HG02938 (cell line): ENCODE data around the gene UQCRC1.

ENCODE experiments used
- ATAC-seq: cut with Tn5 transposase; IDR thresholded peaks from one replicate; pipeline ENCODE4 v1.9.1; 2021; ENCODE audit warnings: mild to moderate bottlenecking, moderate library complexity; ENCODE audit not compliant: unreplicated experiment

UQCRC1 gene

DNA sequence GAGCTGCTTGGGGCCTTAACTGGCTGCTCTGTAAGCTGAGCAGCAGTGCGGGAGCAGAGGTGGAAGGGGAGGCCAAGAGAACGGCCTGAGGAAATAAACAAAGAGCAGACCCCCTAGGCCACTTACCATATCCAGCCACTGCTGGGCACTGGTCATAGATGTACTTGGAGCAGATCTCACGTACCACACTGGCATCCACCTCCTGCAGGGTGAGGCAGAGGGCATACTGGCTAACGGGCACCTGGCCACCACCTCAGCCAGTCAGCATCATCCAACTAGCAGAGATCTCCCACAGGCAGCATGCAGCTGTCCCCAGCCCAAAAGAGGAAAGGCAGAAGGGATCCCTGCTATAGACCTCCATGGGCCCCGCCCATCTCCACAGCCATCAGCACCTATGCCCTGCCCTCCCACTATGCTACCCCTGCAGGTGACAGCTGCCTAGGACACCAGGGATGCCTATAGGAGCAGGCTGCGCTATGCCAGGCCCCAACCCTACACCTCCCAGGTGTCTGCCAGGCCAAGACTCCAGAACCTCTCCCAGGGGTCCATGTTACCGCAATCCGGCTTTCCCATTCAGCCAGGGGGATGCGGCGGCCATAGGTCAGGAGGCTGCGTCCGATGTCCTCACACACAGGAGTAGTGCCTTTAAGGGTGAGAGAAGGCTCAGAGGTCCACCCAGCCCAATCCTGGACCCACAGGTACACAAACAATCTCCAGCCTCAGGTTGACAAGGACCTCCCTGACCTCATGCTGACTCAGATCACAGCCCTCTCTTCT lies 9.7 kb downstream of the UQCRC1 start:
- ATAC-seq = no peak

DNA sequence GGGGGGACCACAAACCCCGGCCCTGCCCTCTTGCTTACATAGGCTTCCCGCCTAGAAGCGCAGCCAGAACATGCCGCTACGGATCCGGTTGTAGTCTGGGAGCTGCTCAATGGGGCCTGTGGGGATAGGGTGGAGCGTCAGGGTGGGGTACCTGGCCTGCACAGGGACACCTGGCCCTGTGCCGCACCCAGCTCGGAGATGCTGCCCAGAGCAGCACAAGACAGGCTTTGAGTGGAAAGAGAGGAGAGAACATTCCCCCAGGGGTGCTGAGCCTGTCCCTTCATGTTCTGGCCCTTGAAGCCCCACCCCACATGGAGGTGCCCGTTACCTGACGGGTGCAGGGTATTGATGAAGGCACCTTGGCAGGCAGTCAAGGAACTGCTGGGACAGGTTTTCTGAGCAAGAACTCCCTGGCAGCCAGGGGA lies 10.4 kb downstream of the UQCRC1 start:
- ATAC-seq = no peak

DNA sequence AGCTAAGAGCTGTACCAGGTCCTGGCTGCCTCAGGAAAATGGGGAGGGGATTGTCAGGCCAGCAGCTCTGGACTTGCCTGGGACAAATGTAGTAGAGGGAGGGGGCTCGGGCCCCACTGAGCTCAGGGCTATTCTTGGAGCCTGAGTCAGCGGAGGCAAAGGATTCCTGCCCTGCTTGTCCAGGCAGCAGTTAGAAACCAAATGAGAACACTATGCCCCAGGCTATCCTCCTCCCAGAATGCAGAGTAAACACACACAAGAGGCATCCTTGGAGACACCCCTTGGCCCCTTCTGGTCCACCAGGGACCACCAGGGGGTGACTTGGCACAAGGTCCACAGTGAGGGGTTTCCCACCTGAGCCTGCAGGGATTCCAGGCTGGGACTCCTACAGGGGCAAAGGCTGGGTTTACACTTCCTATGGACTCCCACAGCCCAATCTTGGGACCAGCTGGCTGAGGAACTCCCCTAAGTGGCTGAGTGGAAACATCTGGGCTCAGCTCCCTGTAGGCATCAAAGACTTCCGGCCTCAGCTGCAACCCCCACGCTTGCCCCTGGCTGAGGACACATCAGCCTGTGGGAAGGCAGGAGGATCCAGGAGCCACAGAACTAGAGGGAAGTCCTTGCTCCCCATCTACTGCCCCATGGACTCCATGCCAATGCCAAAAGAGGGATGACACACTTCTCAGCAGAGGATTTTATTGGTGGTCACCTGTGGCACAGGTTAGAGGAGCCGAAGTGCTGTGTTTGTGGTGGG lies 10.9 kb downstream of the UQCRC1 start:
- ATAC-seq = no peak

DNA sequence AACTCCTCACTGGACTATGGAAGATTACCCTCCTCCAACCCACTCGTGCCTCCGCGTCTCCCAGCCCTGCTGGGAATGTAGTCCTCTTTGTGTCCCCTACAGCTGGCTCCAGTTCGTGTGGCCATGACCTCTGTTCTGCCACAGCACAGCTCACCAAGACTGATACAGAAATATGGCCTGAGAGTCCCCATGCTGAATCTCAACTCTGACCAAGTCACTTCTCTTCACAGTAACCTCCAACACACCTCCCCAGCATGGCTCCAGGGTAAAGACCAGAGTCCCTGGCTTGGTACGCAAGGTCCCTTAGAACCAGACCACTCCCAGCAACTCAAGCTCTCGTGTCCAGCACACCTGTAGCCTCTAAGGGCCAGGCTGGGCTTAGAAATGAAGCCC lies 12.0 kb downstream of the UQCRC1 start:
- ATAC-seq = no peak

DNA sequence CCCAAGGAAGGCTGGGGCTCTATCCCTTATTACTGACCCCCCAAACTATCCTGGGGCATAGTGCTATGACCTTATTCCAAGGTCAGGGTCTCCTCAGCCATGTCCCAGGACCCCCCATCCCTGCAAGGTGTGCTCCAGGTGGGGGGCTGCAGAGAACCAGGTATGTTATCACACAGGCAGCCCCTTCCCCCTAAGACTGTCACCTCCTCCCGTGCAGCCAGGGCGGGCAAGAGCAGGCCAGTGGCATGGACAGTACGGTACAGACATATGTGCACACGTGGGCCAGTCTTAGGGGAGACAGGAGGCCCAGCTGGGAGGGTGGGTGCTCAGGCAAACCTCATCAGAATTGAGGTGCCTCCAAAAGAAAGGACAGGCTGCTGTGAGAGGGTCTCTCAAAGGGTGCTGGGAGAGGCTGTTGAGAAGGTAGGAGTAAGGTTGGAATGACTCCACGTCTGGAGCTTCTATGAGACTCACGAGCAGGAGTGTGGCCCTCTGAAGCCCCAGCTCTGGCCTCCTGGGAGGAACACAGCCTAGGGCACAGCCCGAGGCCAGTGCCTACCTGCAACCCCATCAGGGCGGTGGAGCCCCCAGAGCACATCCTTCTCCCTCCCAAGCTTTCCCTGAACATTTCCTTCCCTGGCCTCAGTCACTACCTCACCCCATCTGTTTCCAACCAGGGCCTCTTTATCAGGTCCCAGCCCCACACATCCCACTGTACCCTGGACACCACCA lies 12.6 kb downstream of the UQCRC1 start:
- ATAC-seq = no peak

DNA sequence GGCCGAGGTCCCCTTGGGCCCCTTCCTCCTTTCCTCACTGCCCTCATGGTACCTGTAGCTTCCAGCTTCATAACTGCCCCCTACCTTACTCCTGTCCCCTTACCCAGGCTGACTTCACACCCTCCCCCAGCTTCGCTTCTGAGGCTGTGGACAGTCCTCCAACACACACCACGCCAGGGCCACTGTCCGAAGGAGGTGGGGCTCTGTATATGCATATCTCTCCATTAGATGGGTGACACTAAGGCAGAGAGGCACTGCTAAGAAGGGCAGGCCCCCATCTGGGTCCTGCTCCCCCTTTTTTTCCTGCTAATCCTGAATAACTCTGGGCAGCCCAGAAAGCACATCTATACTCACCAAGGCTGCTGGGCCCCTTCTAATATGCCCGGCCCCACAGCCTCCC lies 13.3 kb downstream of the UQCRC1 start:
- no peak for ATAC-seq

DNA sequence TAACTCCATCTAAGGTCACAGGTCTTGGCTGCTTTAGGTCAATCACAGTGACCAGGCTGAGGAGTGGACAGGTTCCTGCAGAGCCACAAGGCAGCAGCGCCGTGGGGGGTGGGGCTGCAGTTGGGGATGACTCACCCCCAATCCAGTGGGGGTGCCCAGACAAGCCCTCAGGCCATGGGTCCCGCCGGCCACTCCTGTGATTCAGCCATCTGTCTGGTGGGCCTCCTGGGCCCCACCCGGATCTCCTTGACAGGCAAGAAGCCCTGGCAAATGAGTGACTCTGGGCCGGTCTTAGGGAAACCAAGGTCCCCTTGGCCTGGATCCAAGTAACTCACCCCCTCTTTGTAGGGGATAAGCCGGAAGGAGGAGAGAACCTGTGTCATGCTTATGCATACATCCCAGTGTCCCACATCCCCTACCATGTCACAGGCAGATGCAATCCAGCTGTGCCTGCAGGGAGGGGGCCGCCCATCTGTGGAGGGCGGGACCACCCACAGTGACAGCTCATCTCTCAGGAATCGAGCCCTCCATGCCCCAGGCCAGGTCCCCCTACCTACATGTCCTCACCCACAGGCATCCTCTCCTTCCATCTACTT lies 13.8 kb downstream of the UQCRC1 start:
- no peak for ATAC-seq

DNA sequence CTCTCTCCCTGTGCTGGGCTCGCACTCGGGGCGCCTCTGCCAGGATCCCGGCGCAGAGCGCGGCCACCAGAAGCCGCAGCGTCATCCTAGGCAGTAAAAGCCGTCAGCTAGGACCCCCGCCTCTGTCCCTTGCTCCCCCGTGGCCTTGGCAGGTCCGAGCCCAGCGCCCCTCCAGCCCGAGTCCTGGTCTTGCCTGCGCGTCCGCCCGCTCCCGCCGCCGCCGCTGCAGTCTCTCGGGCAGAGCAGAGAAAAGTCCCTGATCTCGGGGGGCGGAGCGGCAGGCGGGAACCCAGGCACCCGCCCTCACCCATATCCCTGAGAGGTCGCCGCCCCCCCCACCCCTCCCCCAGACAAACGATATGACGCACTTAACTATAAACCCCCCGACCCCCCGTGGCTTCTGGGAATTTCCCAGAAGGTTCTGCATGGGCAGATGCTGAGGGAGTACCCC lies 14.3 kb downstream of the UQCRC1 start, which contains the start of gene COL7A1:
TSS of gene COL7A1 (minus strand) at position 255 of the 451 bp plus-strand sequence. CDS start at position 85, 170 bp downstream.
- no peak for ATAC-seq

DNA sequence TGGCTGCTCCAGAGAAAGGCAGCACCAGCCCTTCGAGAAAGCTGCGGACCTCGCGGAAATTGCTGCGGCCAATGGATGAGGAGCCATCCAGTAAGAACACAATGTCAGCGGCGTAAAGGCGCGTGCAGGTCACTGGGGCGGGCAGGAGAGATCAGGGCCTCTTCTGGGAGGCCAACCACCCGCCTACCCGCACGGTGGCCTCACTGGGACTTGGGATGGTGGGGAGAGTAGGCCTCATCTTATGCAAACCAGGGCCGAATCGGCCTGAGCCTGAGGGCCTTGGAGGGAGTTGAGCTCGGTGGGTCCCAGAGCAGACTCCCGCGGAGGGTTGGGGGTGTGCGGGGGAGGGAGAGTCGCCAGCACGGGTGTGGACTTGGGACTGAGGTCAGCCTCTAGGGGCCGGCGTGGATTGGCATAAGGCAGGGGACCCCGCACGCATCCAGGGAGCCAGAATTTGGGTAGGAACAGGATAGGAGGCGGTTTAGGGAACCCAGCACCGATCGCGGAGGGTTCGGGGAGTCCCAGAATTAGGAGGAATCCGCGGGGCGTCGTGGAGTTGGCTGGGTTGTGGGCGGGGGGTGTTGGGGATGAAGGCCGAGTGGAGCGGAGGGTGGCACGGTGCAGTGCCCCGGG lies 14.9 kb downstream of the UQCRC1 start:
- ATAC-seq = no peak

DNA sequence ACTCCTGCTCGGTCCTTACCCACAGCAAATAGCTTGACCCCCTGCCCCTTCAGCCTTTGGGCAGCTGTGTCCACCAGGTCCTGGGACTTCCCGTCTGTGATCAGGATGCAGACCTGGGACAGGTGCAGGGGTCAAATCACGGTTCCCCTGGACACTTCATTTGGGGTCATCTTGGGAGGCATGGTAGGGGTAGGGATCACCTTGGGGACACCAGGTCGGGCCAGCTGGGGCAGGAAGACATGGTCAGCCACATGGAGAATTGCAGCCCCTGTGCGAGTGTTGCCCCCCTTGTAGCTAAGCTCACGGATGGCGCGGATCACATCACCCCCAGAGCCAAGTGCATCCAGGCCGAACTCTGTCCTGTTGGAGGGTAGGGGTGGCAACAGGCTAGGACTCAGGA lies 16.1 kb downstream of the UQCRC1 start:
- ATAC-seq = no peak

DNA sequence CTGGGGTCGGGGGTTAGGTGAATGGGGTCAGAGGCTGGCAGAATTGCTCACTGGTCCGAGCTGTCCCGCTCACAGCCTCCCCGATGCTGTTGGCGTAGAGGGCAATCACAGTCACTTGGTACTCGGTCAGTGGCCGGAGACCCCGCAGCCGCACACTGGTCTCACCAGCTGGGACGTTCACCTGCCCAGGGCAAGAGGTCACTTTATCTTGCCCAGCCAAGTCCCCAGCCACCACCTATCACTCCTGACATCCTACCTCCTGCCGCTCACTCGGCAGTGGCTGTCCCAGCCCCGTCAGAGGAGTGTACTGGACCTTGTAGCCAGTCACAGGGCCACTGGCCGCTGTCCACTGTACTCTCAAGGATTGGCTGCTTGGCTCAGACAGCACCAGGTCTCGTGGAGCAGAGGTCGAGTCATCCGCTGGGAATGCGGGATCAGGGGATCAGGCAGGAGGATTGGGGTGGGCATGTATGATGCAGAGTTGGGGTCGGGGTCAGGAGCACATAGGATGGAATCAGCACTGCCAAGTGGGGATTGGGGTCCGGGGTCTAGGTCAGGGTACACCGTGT lies 16.8 kb downstream of the UQCRC1 start:
- ATAC-seq = no peak

DNA sequence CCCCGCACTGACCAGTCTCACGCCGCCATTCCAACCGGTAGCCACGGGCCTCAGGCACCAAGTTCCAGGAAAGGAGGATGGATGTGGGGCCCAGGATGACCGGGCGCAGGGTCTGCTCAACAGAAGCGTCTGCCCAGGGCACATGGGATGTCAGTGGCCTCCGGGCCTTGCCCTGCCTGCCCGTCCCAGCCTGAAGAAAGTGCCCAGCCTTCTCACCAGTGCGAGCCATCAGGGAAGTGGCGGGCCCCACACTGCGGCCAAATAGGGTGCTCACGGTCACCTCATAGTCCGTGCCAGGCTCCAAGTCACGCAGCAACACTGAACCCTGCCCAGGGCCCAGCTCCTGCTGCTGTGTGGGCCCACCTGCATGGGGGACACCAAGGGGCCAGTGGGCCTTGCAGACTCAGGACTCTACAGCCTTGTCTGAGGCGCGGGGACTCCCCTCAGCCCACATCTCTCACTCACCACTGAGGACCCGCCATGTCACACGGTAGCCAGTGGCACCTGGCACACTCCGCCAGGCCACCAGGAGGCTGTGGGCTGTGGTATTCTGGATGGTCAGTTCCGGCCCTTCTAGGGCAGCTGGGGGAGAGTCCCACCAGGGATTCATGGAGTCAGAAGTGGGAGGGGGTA lies 17.4 kb downstream of the UQCRC1 start:
- no peak for ATAC-seq

DNA sequence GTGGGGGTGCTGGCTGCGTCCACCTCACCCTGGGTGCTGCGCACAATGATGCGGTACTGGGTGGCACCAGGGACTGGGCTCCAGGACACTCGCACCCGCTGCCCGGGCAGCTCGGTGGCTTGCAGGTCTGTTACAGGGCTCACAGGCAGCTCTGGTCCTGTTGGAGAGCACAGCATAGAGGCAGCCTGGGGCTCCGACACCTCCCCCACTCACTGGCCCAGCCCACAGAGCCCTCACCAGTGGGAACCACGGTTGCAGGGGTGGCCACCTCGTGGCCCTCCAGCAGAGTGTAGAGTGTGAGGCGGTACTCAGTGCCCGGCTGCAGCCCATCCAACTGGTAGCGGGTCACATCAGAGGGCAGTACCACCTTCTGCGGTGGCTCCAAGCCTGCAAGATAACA lies 18.0 kb downstream of the UQCRC1 start:
- ATAC-seq = no peak

DNA sequence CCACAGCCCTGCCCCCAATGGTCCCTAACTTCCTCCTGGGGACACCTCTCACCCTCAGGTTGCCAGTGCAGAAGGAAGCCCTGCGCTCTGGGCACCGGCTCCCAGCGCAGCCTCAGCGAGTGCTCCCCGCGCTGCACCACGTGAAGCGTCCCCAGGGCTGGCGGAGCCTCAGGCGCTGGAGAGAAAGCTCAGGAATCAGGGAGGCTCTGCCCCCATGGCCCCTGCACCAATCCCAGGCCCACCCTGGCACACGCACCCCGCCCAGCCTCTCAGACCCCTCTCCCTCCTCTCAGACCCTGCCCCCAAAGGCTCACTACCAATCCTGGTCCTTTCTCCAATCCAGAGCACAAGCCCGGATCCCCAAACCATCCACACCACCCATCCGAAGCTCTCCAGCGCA lies 21.2 kb downstream of the UQCRC1 start:
- no peak for ATAC-seq

DNA sequence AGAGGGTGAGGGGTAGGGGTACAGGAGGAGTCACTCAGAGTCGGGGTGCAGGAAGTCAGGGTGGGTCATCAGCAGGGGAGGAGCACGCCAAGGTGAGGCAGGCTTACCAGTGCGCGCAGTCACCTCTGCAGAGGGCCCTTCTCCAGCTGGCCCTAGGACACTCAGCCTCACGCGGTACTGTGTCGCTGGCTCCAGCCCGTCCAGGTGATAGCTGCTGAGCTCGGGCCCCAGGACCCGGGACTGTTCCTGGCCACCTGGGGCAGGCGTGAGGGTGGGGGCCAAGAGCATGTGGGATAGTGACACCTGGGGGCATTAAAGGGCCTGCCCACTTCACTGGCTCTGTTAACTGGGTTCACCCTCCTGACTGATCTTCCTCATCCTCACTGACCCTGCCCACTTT lies 21.8 kb downstream of the UQCRC1 start:
- ATAC-seq = no peak

DNA sequence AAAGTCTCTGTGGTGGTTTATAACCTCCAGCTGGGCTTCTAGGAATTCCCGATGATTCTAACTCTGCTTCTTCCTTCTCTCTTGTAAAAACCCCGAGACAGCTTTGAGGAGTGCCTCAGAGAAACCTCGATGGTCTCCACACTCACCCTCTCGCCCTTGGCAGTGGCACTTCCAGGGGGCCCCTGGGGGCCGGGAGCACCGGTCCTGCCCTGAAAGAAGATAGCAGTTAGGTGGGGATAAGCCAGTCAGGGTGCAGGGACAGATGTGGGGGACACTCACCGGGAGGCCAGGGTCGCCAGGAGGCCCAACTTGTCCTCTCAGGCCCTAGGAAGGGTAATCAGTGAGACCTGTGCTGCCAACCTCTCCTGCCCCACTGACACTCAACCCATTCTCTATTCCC lies 24.0 kb downstream of the UQCRC1 start:
- ATAC-seq = no peak

DNA sequence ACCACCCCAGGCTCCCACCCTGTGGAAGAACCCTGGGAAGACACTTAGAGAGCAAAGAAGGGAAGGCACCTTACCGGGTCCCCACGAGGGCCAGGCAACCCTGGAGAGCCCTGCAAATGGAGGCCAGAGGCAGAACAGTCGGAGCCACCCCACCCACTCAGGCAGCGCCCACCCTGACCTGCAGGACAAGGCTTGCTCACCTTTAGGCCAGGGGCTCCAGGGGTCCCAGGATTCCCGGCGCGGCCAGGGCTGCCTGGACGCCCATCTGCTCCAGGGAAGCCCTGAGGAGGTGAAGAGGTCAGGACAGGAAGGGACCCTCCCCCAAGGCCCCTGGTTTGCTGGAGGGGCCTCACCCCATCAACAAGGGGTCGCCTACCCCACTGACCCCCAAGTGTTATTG lies 24.6 kb downstream of the UQCRC1 start:
- no peak for ATAC-seq

DNA sequence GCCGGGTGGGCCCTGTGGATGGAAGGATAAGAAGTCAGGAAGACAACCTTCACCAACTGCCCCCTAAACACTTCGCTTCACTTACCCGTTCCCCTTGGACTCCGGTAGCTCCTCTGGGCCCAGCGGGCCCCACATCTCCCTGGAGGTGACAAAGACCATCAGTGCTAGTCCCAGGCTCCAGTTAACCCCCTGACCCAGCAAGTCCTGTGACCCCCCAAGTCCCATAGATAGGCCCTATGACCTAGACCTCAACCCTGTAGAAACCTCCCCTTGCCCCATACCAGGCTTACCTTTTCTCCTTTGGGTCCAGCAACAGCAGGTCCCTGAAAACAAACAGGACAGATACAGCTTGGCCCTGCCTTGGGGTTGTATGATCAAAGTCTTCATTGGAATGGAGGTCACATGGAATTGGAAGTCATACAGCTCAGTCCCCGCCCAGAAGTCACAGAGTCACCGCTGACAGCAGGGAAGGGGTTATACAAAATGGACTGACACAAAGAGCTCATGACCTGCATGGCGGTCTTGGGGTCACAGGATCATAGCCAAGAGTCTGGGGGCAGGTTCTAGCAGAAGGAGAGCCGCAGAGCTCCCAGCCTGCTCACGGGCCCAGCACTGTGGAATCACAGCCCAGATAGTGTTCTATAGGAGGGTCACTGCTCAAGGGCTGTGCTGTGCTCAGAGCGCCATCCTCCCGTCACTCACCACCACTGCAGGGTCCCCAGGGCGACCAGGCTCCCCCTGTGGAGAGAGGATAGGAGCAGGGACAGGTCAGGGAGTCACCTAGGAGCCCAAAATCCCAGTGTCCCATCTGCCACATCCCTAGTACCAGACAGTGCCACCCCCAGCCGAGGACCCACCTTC lies 27.6 kb downstream of the UQCRC1 start:
- ATAC-seq = no peak

DNA sequence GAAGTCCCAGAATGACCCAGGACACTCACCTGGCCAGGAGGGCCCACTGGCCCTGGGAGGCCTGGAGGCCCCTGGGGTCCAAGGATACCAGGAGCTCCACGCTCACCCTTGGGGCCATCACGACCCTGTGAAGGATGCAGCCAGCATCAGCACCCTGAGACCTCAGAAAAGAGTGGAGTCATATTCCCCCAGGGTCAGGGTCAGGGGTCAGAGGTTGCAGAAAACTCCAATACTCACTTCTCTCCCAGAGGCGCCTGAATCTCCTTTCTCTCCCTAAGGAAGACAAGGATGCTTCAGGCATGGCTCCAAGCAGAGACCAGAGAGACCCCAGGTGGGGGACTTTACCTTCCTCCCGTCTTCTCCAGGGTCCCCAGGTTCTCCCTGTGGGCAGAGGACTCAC lies 32.8 kb downstream of the UQCRC1 start:
- no peak for ATAC-seq
